NB4 (cell line): ENCODE results near the gene MMEL1.

Experiments
- CTCF ChIP-seq: IDR thresholded peaks from one replicate; pipeline ENCODE4 v1.5.1; 2012; ENCODE audit warnings: low read depth, low read length
- MAX ChIP-seq: IDR thresholded peaks from 2 replicates; pipeline ENCODE4 v1.6.1; 2011; ENCODE audit warnings: low read depth, low read length
- POLR2A ChIP-seq: IDR thresholded peaks from 2 replicates; pipeline ENCODE4 v1.6.1; 2011; ENCODE audit warnings: mild to moderate bottlenecking; ENCODE audit not compliant: insufficient read length; ENCODE audit errors: extremely low read depth

GRCh38 chr1:2586154-2587070 lies 46.4 kb downstream of the MMEL1 start, which contains the start of gene PRXL2B:
- TF ChIP-seq CTCF (no peak), POLR2A (peak; percentile 59), MAX (peak; percentile 36)
